GM10266 (cell line): ENCODE results near the gene SMC1B.

Experiments used
- DNase-seq: peaks from one replicate; pipeline ENCODE4 v3.0.0; 2012; ENCODE audit errors: extremely low spot score
- TF ChIP-seq, protein P1 (sequence below): IDR thresholded peaks from 2 replicates; pipeline ENCODE4 v1.5.1; 2012; ENCODE audit warnings: mild to moderate bottlenecking, low read depth; ENCODE audit not compliant: control insufficient read depth, insufficient read depth; ENCODE audit errors: missing control alignments

SMC1B gene

DNA sequence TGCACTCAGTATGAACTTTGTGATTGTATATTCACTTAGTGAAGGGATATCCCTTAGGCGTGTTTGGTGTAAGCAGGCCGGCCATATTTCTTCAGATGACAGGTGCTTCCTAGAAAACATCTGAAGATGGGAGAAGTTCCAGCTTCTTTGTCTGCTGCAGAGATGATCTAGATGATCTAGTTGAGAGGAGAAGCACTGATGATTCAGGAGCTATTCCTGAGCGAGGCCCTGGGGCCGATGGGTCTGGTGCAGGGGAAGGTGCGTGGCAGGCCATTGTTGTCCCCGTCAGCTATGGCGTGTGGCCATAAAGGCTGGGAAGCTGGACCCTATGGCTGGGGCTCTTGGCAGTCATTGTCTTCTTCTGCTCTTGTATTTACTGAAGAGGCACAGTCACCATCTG, 89.7 kb downstream of the SMC1B start:
- DNase-seq: no peak
- TF ChIP-seq, protein P1, sequence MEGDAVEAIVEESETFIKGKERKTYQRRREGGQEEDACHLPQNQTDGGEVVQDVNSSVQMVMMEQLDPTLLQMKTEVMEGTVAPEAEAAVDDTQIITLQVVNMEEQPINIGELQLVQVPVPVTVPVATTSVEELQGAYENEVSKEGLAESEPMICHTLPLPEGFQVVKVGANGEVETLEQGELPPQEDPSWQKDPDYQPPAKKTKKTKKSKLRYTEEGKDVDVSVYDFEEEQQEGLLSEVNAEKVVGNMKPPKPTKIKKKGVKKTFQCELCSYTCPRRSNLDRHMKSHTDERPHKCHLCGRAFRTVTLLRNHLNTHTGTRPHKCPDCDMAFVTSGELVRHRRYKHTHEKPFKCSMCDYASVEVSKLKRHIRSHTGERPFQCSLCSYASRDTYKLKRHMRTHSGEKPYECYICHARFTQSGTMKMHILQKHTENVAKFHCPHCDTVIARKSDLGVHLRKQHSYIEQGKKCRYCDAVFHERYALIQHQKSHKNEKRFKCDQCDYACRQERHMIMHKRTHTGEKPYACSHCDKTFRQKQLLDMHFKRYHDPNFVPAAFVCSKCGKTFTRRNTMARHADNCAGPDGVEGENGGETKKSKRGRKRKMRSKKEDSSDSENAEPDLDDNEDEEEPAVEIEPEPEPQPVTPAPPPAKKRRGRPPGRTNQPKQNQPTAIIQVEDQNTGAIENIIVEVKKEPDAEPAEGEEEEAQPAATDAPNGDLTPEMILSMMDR: no peak

- TF ChIP-seq, protein P1: no peak
- no peak for DNase-seq
These were observed 90.4 kb downstream of the SMC1B start for GRCh38 chr22:45322873-45323525.

- TF ChIP-seq, protein P1: no peak
- no peak for DNase-seq
These were observed 91.6 kb downstream of the SMC1B start for GRCh38 chr22:45321827-45322226.

- TF ChIP-seq, protein P1: no peak
- DNase-seq: no peak
These were observed 92.9 kb downstream of the SMC1B start for GRCh38 chr22:45320357-45320976.

DNA sequence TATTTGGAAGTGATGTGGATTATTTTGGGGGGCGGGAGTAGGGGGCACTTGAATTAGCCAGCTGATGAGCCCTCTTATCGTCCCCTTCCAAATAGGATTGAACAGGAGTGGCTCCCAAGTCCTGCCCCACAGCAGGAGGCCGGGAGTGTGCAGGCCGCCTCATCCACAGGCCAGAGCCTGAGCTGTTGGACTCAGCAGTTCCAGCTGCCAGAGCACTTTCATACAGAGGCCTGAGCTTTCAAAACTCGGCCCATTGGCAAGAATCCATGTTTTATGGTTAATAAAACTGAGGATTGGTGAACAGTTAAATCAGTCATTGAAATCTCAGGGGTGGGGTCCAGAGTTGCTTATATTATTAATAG, 94.1 kb downstream of the SMC1B start:
- TF ChIP-seq, protein P1: no peak
- no peak for DNase-seq

DNA sequence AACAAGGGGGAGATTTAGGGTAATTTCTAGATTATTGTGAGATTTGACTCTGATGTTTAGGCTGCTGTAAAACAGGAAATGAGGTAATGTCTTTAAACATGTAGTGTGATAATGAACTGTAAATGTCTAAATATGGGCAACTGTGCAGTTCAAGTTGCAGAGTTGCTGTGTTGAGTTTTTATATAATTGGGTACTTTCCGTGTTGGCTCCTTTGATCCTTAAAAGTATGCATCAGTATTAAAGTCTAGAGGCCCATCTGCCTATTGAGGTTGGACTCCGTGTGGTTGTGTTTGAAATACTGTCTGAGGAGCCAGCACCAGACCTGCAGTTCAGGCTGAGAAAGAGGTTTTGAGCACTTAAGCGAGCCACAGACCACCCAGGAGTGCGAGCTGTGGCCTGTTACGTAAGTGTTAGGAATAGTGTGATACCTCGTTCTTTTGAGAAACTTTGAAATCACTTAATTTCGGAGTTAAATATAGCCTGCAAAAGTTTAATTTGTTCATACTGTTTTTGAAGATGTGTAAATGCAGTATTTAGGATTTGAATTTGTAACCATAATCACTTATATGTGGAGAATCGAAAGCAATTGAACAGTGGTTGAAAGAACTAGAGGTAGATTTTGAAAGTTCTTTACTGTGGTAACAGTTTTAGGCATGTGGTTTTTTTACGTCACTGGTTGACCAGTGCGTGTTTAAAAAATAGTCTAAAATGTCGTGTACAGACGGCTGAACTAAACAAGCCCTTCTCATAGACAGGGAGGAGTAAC, 94.7 kb downstream of the SMC1B start:
- DNase-seq: peak; percentile 65
- TF ChIP-seq, protein P1: no peak

DNA sequence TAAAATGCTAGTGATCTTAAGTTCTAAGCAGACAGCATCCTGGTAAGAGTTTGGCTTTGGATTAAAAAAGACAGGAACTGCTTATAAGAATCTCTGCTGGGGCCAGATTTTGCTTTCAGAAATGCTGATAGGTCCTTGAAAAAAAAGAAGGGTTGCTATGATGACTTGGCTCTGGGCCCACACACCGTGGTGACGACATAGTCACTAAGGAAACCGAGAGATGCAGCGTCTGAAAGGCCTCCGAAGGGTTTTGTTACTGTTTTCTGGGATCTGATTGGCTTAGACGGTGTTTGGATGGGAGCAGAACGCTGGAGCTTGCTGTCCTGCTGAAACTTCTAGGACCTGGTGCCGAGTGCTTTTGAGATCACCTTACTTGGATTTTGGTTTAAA, 95.2 kb downstream of the SMC1B start:
- TF ChIP-seq, protein P1: no peak
- DNase-seq: peak; percentile 82
